ENCODE results near the gene GPR153. TPM values are rescaled to one million over a fixed set of nuclear protein-coding genes. Genes with fewer than 3 reads are reported as not detected.
A peak's percentile ranks its signal among the peaks of the same experiment; 100 is the strongest.

The GPR153 gene
- total and polyA plus RNA-seq, 2 of the 8 experiments (the other 6 are each of a cell fraction or from before 2014, with no cell fraction given) = 5.7 to 8.1 TPM

- FAIRE-seq (no peak), DNase-seq (ENCODE audit: low read depth in 1 of 2, low spot score in 2 of 2) (no peak)
- Histone ChIP-seq H2BK12ac (ENCODE audit: low read depth, low read length) (no peak overlapping the region), H3K9ac (replicated peaks in 1 of 4; ENCODE audit: extremely low read depth in 1 of 4, low read depth in 3 of 4, low read length in 3 of 4) (no peak overlapping the region; a peak in 1 of 7 replicates), H4K8ac (ENCODE audit: extremely low read depth, insufficient read depth, low read length) (peak overlapping the region; percentile 90; the same call in 1 of the 2 replicates), H3K23ac (ENCODE audit: insufficient read length) (no peak overlapping the region), H4K91ac (replicated peaks; ENCODE audit: insufficient read length, low read length) (no peak overlapping the region), H3K4me1 (replicated peaks in 1 of 4; ENCODE audit: control insufficient read depth in 3 of 4, insufficient read depth in 4 of 4, low read length in 3 of 4) (peaks cover 0 to 25% (median 13%) of the 10 kb centered on the region in 4 experiments; a peak in 6 of 7 replicates), H3K4me2 (ENCODE audit: insufficient read depth in 1 of 2, low read depth in 2 of 2, low read length in 2 of 2) (no peak overlapping the region), H3K79me2 (ENCODE audit: control insufficient read depth in 1 of 2, insufficient read depth in 2 of 2, low read length in 2 of 2) (no peaks in the 10 kb centered on the region), H3K27me3 (replicated peaks in 1 of 4; ENCODE audit: control insufficient read depth in 3 of 4, extremely low read depth in 1 of 4, insufficient read depth in 3 of 4, low read length in 3 of 4) (no peaks in the 10 kb centered on the region), H3K4ac (replicated peaks; ENCODE audit: insufficient read length, low read depth, low read length) (no peak overlapping the region), H3K14ac (ENCODE audit: insufficient read length) (no peak overlapping the region), H3K56ac (replicated peaks; ENCODE audit: insufficient read length, low read depth, low read length) (no peak overlapping the region), H4K20me1 (replicated peaks in 1 of 2; ENCODE audit: control insufficient read depth in 1 of 2, insufficient read depth in 2 of 2, low read length in 2 of 2) (peaks cover 3 to 5% of the 10 kb centered on the region in 2 experiments), H3K18ac (ENCODE audit: extremely low read depth, low read length) (no peak overlapping the region; the same call in 1 of the 2 replicates), H3K4me3 (ENCODE audit: extremely low read depth in 1 of 4, insufficient read depth in 2 of 4, low read depth in 3 of 4, low read length in 4 of 4) (no peak overlapping the region), H3K36me3 (ENCODE audit: control insufficient read depth in 2 of 4, insufficient read depth in 4 of 4, low read length in 3 of 4) (no peaks in the 10 kb centered on the region; a peak in 2 of 8 replicates), H2BK15ac (ENCODE audit: low read length) (no peak overlapping the region), H3K79me1 (ENCODE audit: low read depth, low read length) (peaks cover 3% of the 10 kb centered on the region; the same call in 1 of the 2 replicates), H3K23me2 (ENCODE audit: low read depth, low read length) (no peaks in the 10 kb centered on the region), H2AK5ac (ENCODE audit: low read depth, low read length) (no peak overlapping the region), H2BK20ac (ENCODE audit: low read length) (no peak overlapping the region), H2AFZ (ENCODE audit: low read length) (no peak overlapping the region), H2BK120ac (replicated peaks; ENCODE audit: low read depth, low read length) (no peak overlapping the region), H3K27ac (ENCODE audit: low read depth, low read length) (no peak overlapping the region), H2BK5ac (ENCODE audit: low read depth, low read length) (no peak overlapping the region; the same call in 1 of the 2 replicates), H3K9me3 (ENCODE audit: insufficient read depth in 2 of 2, low read depth in 1 of 2, low read length in 1 of 2) (no peaks in the 10 kb centered on the region), H4K5ac (ENCODE audit: insufficient read length, low read depth, low read length) (no peak overlapping the region)
- WGBS, 2 experiments (ENCODE audit: extremely low coverage in 1 of 2, insufficient coverage in 1 of 2, insufficient read length in 1 of 2, insufficient replicate concordance in 2 of 2, low coverage in 1 of 2, low lambda C conversion rate in 2 of 2, missing lambda C conversion rate in 1 of 2) = 90% methylated on average over 19 of the region's 20 CpGs; no CpG with 5 or more reads in 1 of the 2 experiments
- ChIA-PET POLR2A (ENCODE audit: partially characterized antibody) (no interaction called here), CTCF (ENCODE audit: partially characterized antibody) (interaction anchor here (0.6 to 10.6 kb wide), 13 partner anchors 9 to 158 kb away, joined by 3 to 122 read pairs (median 4); no protein-coding TSS in a partner anchor)
- no peak for TF ChIP-seq CREB1 (IDR thresholded peaks at IDR 0.05)
- TF ChIP-seq SIN3A (conservative IDR thresholded peaks at IDR 0.05 in 1 of 2, IDR thresholded peaks at IDR 0.05 in 1 of 2; ENCODE audit: low read depth in 1 of 2, low read length in 2 of 2) = no peak
- TF ChIP-seq KDM1A (IDR thresholded peaks at IDR 0.05; ENCODE audit: borderline replicate concordance, low read length) = no peak
- no peak for TF ChIP-seq BRCA1 (IDR thresholded peaks at IDR 0.05; ENCODE audit: low read depth, low read length)
- no peak for TF ChIP-seq KDM5A (IDR thresholded peaks at IDR 0.05; ENCODE audit: low read length)
- TF ChIP-seq BACH1 (IDR thresholded peaks at IDR 0.05; ENCODE audit: low read length) = no peak
- no peak for TF ChIP-seq SP4 (IDR thresholded peaks at IDR 0.05; ENCODE audit: low read length)
- TF ChIP-seq NANOG (IDR thresholded peaks at IDR 0.05; ENCODE audit: insufficient read depth, low read depth, low read length, poor library complexity, severe bottlenecking) = no peak
- no peak for TF ChIP-seq RNF2 (IDR thresholded peaks at IDR 0.05; ENCODE audit: borderline replicate concordance, low read depth, low read length, missing control alignments, poor library complexity, severe bottlenecking)
- TF ChIP-seq GTF2F1 (IDR thresholded peaks at IDR 0.05; ENCODE audit: borderline replicate concordance, low read depth, low read length) = no peak
- TF ChIP-seq CTBP2 (IDR thresholded peaks at IDR 0.05; ENCODE audit: borderline replicate concordance, insufficient read depth, insufficient read length, low read length) = no peak
- no peak for TF ChIP-seq CBX8 (IDR thresholded peaks at IDR 0.05; ENCODE audit: borderline replicate concordance, low read depth, low read length)
Observed at GRCh38 chr1:6276811-6277555, 16.1 kb upstream of the GPR153 start.

Measured in H1 (cell line).